Mammary epithelial cell (primary cell): ENCODE data around the gene DFFB.

ENCODE experiments used
- EZH2 ChIP-seq: IDR thresholded peaks from 2 replicates; pipeline ENCODE4 v1.6.1; 2012; ENCODE audit warnings: low read length, inconsistent platforms, borderline replicate concordance
- TF ChIP-seq, protein P1 (sequence below), 2 donors: IDR thresholded peaks in 1 of 2; conservative IDR thresholded peaks in 1 of 2; 2 replicates each; pipeline ENCODE4 v1.5.1; 2011 to 2012; ENCODE audit warnings: inconsistent platforms in 2 of 2, low read length in 2 of 2, mild to moderate bottlenecking in 2 of 2, control low read depth in 1 of 2, low read depth in 1 of 2; ENCODE audit not compliant: insufficient read depth in 1 of 2; ENCODE audit errors: extremely low read depth in 1 of 2

DNA sequence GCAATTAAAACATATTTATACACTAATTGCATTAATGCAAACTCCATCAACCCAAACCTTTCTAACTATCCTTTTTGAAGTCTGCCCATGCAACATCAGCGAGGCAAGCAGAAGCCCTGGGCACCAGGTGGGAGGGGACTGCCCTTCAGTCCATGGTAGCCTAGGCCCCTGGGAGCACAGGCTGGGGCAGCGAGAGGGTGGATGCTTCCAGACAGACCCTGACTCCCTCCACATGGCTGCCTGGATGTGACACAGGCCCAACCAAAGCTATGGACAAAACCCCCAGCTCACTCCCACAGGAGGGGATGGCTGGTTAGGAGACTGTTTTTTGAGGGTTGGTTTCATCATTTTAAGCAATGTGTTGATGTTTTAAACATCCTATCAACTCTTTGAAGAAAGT lies 43.2 kb upstream of the DFFB start:
- TF ChIP-seq, protein P1, sequence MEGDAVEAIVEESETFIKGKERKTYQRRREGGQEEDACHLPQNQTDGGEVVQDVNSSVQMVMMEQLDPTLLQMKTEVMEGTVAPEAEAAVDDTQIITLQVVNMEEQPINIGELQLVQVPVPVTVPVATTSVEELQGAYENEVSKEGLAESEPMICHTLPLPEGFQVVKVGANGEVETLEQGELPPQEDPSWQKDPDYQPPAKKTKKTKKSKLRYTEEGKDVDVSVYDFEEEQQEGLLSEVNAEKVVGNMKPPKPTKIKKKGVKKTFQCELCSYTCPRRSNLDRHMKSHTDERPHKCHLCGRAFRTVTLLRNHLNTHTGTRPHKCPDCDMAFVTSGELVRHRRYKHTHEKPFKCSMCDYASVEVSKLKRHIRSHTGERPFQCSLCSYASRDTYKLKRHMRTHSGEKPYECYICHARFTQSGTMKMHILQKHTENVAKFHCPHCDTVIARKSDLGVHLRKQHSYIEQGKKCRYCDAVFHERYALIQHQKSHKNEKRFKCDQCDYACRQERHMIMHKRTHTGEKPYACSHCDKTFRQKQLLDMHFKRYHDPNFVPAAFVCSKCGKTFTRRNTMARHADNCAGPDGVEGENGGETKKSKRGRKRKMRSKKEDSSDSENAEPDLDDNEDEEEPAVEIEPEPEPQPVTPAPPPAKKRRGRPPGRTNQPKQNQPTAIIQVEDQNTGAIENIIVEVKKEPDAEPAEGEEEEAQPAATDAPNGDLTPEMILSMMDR (conservative IDR thresholded peaks at IDR 0.05 in 1 of 2, IDR thresholded peaks at IDR 0.05 in 1 of 2; ENCODE audit: extremely low read depth in 1 of 2, insufficient read depth in 1 of 2, low read depth in 1 of 2, low read length in 2 of 2): no peak
- no peak for TF ChIP-seq EZH2
